GM12878 (cell line): ENCODE measurements around the gene PPIP5K2. TPM values are rescaled to one million over a fixed set of nuclear protein-coding genes. Genes with fewer than 3 reads are reported as not detected.

Experiments
- ATAC-seq: fragments of 200-7000 bp; cut with Tn5 transposase; 3 replicates; pipeline ENCODE4 v1.9.1; 2020; ENCODE audit warnings: mild to moderate bottlenecking, moderate library complexity
- BruUV-seq: library from RNA; stranded (reverse); fragments of 400-500 nt; replicated peaks from 2 replicates; lab custom pipeline; 2021; lab: Mats Ljungman, UMichigan
- CTCF ChIA-PET: fragments of 300-600 bp; sonication (Branson Sonifier 250); formaldehyde crosslinking; extraction: SDS; loops from one replicate; lab custom pipeline; 2021; ENCODE audit warnings: inconsistent platforms; lab: Yijun Ruan, JAX
- POLR2A ChIA-PET: fragments of 350-600 bp; formaldehyde crosslinking; extraction: SDS; loops from one replicate; lab custom pipeline; 2021; ENCODE audit warnings: inconsistent platforms; lab: Charles Lee
- RAD21 ChIA-PET: fragments of 300-600 bp; sonication (Branson Sonifier 250); formaldehyde crosslinking; loops from one replicate; lab custom pipeline; 2023; ENCODE audit warnings: antibody characterized with exemption; ENCODE audit not compliant: unreplicated experiment; lab: Charles Lee
- SMC1A ChIA-PET: fragments of 300-600 bp; sonication (Branson Sonifier 250); formaldehyde crosslinking; loops from one replicate; lab custom pipeline; 2023; ENCODE audit not compliant: unreplicated experiment, uncharacterized antibody; lab: Charles Lee
- DNase-seq: peaks from one replicate; pipeline ENCODE4 v3.0.0-alpha.2; 2011; ENCODE audit warnings: low read depth, low spot score
- FAIRE-seq: peaks from 3 replicates; lab custom pipeline; 2011; peaks lifted over from hg19 to GRCh38; lab: Jason Lieb, UNC
- H2AFZ ChIP-seq: 2 replicates; pipeline ENCODE4 v1.6.0; 2011; ENCODE audit warnings: low read depth, low read length, control low read depth; ENCODE audit not compliant: control insufficient read depth
- H3K27ac ChIP-seq: 2 replicates; pipeline ENCODE4 v1.5.1; 2011; ENCODE audit warnings: control low read depth; ENCODE audit not compliant: control insufficient read depth, insufficient read depth
- H3K27me3 ChIP-seq, 2 experiments: replicated peaks in 1 of 2; 2 replicates each; pipeline versions ENCODE4 v1.6.0 to v1.6.1; 2011; ENCODE audit warnings: low read length in 1 of 2; ENCODE audit not compliant: control insufficient read depth in 2 of 2, insufficient read depth in 2 of 2
- H3K36me3 ChIP-seq, 2 experiments: 2 replicates each; pipeline ENCODE4 v1.5.1; 2011; ENCODE audit warnings: low read length in 1 of 2; ENCODE audit not compliant: control insufficient read depth in 2 of 2, insufficient read depth in 2 of 2
- H3K4me1 ChIP-seq: 2 replicates; pipeline ENCODE4 v1.6.1; 2011; ENCODE audit warnings: mild to moderate bottlenecking, low read length, moderate library complexity, mixed read lengths; ENCODE audit not compliant: control insufficient read depth, insufficient read depth
- H3K4me2 ChIP-seq: 2 replicates; pipeline ENCODE4 v1.6.0; 2011; ENCODE audit warnings: control low read depth; ENCODE audit not compliant: control insufficient read depth, insufficient read depth
- H3K4me3 ChIP-seq: fragments of 200-600 bp; sonication (generic); 2 replicates; pipeline ENCODE4 v1.5.1; 2016
- H3K79me2 ChIP-seq: 2 replicates; pipeline ENCODE4 v1.6.0; 2011; ENCODE audit warnings: low read length; ENCODE audit not compliant: control insufficient read depth, insufficient read depth
- H3K9ac ChIP-seq: 2 replicates; pipeline ENCODE4 v1.8.0; 2011; ENCODE audit warnings: low read length, control low read depth, mixed read lengths; ENCODE audit not compliant: control insufficient read depth, insufficient read depth
- H3K9me3 ChIP-seq: replicated peaks from 3 replicates; pipeline ENCODE4 v1.5.1; 2011; ENCODE audit warnings: mild to moderate bottlenecking, low read length; ENCODE audit not compliant: control insufficient read depth, insufficient read depth
- H4K20me1 ChIP-seq: 2 replicates; pipeline ENCODE4 v1.6.0; 2011; ENCODE audit not compliant: control insufficient read depth, insufficient read depth
- ATF7 ChIP-seq: fragments of 450-650 bp; IDR thresholded peaks from 2 replicates; pipeline ENCODE4 v1.6.1; 2016; ENCODE audit warnings: low read depth, mild to moderate bottlenecking
- BRCA1 ChIP-seq: IDR thresholded peaks from 2 replicates; pipeline ENCODE4 v1.6.1; 2011; ENCODE audit warnings: low read depth, low read length, improper control_type of control experiment
- CHD2 ChIP-seq: IDR thresholded peaks from 2 replicates; pipeline ENCODE4 v1.6.1; 2011; ENCODE audit warnings: low read depth, low read length, improper control_type of control experiment, borderline replicate concordance
- DPF2 ChIP-seq: fragments of 450-650 bp; IDR thresholded peaks from 2 replicates; pipeline ENCODE4 v1.6.1; 2017; ENCODE audit warnings: mild to moderate bottlenecking
- EED ChIP-seq: sonication (generic); IDR thresholded peaks from 2 replicates; pipeline ENCODE4 v1.6.1; 2016; ENCODE audit warnings: antibody characterized with exemption, low read depth
- ELK1 ChIP-seq: IDR thresholded peaks from 2 replicates; pipeline ENCODE4 v1.6.1; 2012; ENCODE audit warnings: low read depth, low read length, improper control_type of control experiment
- HDGF ChIP-seq: fragments of 450-650 bp; IDR thresholded peaks from 2 replicates; pipeline ENCODE4 v1.6.1; 2016; ENCODE audit warnings: antibody characterized with exemption
- IKZF2 ChIP-seq, 2 experiments: fragments of 450-650 bp; IDR thresholded peaks; 2 replicates each; pipeline ENCODE4 v1.6.1; 2017; ENCODE audit warnings: mild to moderate bottlenecking in 2 of 2, moderate library complexity in 2 of 2
- KDM1A ChIP-seq: fragments of 200-600 bp; sonication (generic); IDR thresholded peaks from 2 replicates; pipeline ENCODE4 v1.6.1; 2016; ENCODE audit warnings: borderline replicate concordance
- MYB ChIP-seq: fragments of 150-350 bp; IDR thresholded peaks from 2 replicates; pipeline ENCODE4 v1.6.1; 2014; ENCODE audit warnings: mild to moderate bottlenecking, low read depth, low read length, borderline replicate concordance
- NBN ChIP-seq: fragments of 450-650 bp; IDR thresholded peaks from 2 replicates; pipeline ENCODE4 v1.6.1; 2016
- NFYA ChIP-seq: IDR thresholded peaks from 2 replicates; pipeline ENCODE4 v1.6.1; 2011; ENCODE audit warnings: low read depth, mild to moderate bottlenecking, low read length, improper control_type of control experiment, borderline replicate concordance
- POLR2A ChIP-seq: IDR thresholded peaks from 2 replicates; pipeline ENCODE4 v1.6.1; 2011; ENCODE audit warnings: low read depth, mild to moderate bottlenecking, low read length
- RBBP5 ChIP-seq: fragments of 200-600 bp; sonication (generic); conservative IDR thresholded peaks from 2 replicates; pipeline ENCODE4 v1.6.1; 2016
- RCOR1 ChIP-seq: conservative IDR thresholded peaks from 2 replicates; pipeline ENCODE4 v1.6.1; 2012; ENCODE audit warnings: low read depth, low read length, improper control_type of control experiment
- RFX5 ChIP-seq: IDR thresholded peaks from 2 replicates; pipeline ENCODE4 v1.6.1; 2011; ENCODE audit warnings: low read depth, low read length, improper control_type of control experiment
- SMAD1 ChIP-seq: fragments of 450-650 bp; IDR thresholded peaks from 2 replicates; pipeline ENCODE4 v1.6.1; 2018; ENCODE audit warnings: mild to moderate bottlenecking, low read depth; ENCODE audit not compliant: partially characterized antibody
- SMC3 ChIP-seq: IDR thresholded peaks from 2 replicates; pipeline ENCODE4 v1.6.1; 2011; ENCODE audit warnings: low read length, improper control_type of control experiment, borderline replicate concordance
- WRNIP1 ChIP-seq: IDR thresholded peaks from 2 replicates; pipeline ENCODE4 v1.6.1; 2011; ENCODE audit warnings: low read depth, low read length, improper control_type of control experiment, borderline replicate concordance
- ZNF592 ChIP-seq: fragments of 450-650 bp; IDR thresholded peaks from 2 replicates; pipeline ENCODE4 v1.6.1; 2017; ENCODE audit warnings: mild to moderate bottlenecking, moderate library complexity
- WGBS: methylation state at CpG from one replicate; pipeline ENCODE4 v1.1.6; 2016; ENCODE audit warnings: low lambda C conversion rate; ENCODE audit not compliant: insufficient replicate concordance, insufficient coverage; ENCODE audit errors: missing lambda C conversion rate; 5-methylcytosine and 5-hydroxymethylcytosine counted together
- in situ Hi-C: fragments of 300-500 bp; cut with MboI; formaldehyde crosslinking; loops from 9 replicates; pipeline ENCODE4 v1.14.3; 2018; ENCODE audit warnings: mixed read lengths
- intact Hi-C: fragments of 100-400 bp; cut with micrococcal nuclease; formaldehyde crosslinking; loops from one replicate; pipeline ENCODE4 v1.14.2; 2022; ENCODE audit not compliant: unreplicated experiment
- polyA plus RNA-seq, 11 experiments: library from polyadenylated mRNA; depleted of rRNA in 4 of 11; unstranded in 6 of 11; stranded (reverse) in 5 of 11; fragments of >200 nt; fragmentation: Nextera tagmentation in 4 of 11; fragmentation: Illumina TruSeq in 1 of 11; extraction: Ambion mirVana in 4 of 11; extraction: Trizol in 1 of 11; gene quantifications; 1 replicate in 1 of 11; 2 replicates in 10 of 11; pipeline versions ENCODE4 v1.2.1 to v1.2.3, GENCODE V29; 2011 to 2016; ENCODE audit warnings: inconsistent platforms in 2 of 11, missing spikeins in 2 of 11, low read depth in 1 of 11
- total RNA-seq, 4 experiments: library from RNA; depleted of rRNA in 3 of 4; stranded (reverse); fragments of >200 nt in 3 of 4; fragmentation: Illumina TruSeq in 1 of 4; extraction: Trizol in 1 of 4; gene quantifications; 2 replicates each; pipeline versions ENCODE4 v1.2.1 to v1.2.3, GENCODE V29; 2013 to 2021

The PPIP5K2 gene
- total and polyA plus RNA-seq, 10 of the 15 experiments (the other 5 are each of a cell fraction or from before 2014, with no cell fraction given): 27.7 to 87.3 (median 58.6) TPM

- ChIA-PET POLR2A (interaction anchor here (0.7 to 2.6 kb wide), 5 partner anchors 12 to 504 kb away, joined by 3 to 7 read pairs (median 6); partner anchors contain the start of genes GIN1 and PPIP5K2), RAD21 (interaction anchor here (1.5 to 4.8 kb wide), 2 partner anchors 11 to 664 kb away, joined by 3 to 34 read pairs; no protein-coding TSS in a partner anchor), CTCF (interaction anchor here (1.3 to 7.7 kb wide), 3 partner anchors 11 to 216 kb away, joined by 4 to 77 read pairs (median 10); no protein-coding TSS in a partner anchor), SMC1A (interaction anchor here (0.6 to 9.1 kb wide), 9 partner anchors 12 to 497 kb away, joined by 3 to 64 read pairs (median 3); partner anchors contain the start of gene NUDT12)
- BruUV-seq: no TSS peak
- no peaks in the 10 kb centered on the region for H4K20me1 ChIP-seq
- peak overlapping the region; percentile 34 for H3K27ac ChIP-seq
- H3K36me3 ChIP-seq: no peaks in the 10 kb centered on the region
- H3K4me3 ChIP-seq: peak overlapping the region; percentile 87
- peaks cover 3% of the 10 kb centered on the region; the same call in 1 of the 2 replicates for H3K4me1 ChIP-seq
- DNase-seq: no peak
- peak overlapping the region; percentile 94 for H3K4me2 ChIP-seq
- intact Hi-C loops: loop anchor here (2.0 kb wide), 1 partner anchor 81 kb away; no protein-coding TSS in a partner anchor
- peak overlapping the region; percentile 76 for H2AFZ ChIP-seq
- peak overlapping the region; percentile 55 for H3K9ac ChIP-seq
- in situ Hi-C loops: no loop called here
- H3K27me3 ChIP-seq: no peaks in the 10 kb centered on the region
- WGBS: under 1% methylated on average over 19 of the region's 20 CpGs
- ATAC-seq: no peak
- FAIRE-seq: no peak
- peaks cover 49% of the 10 kb centered on the region for H3K79me2 ChIP-seq
- no peaks in the 10 kb centered on the region for H3K9me3 ChIP-seq
- TF ChIP-seq BRCA1 (no peak), KDM1A (no peak), NBN (peak; percentile 26; the same call in 1 of the 2 replicates), EED (no peak; the same call in 1 of the 2 replicates), HDGF (no peak), ELK1 (no peak), IKZF2 (IDR thresholded peaks at IDR 0.05) (peak in 1 of 2 experiments; percentile 20; a peak in 2 of 4 replicates), MYB (no peak), ATF7 (no peak), RCOR1 (no peak), WRNIP1 (no peak), ZNF592 (no peak), SMC3 (no peak), DPF2 (no peak), RFX5 (no peak), CHD2 (0 out of 2 replicates have a peak, but pooled peaks have one; percentile 8), RBBP5 (no peak), SMAD1 (no peak), NFYA (no peak), POLR2A (no peak)
Observed at GRCh38 chr5:103259705-103260355, 139.7 kb downstream of the PPIP5K2 start.
